GM12801 (cell line): ENCODE data around the gene PCARE.

Source experiments
- CTCF ChIP-seq: IDR thresholded peaks from one replicate; pipeline ENCODE4 v1.5.1; 2011; ENCODE audit warnings: control low read depth; ENCODE audit not compliant: insufficient read length; ENCODE audit errors: extremely low read depth

PCARE gene

GRCh38 chr2:29074411-29074810, at the start of gene PCARE:
PCARE (minus strand) TSS chr2:29074523; CDS start chr2:29074261, 262 bp downstream.
- no peak for TF ChIP-seq CTCF

- TF ChIP-seq CTCF = no peak
Observed at GRCh38 chr2:29123617-29124349, 49.5 kb upstream of the PCARE start.

- no peak for TF ChIP-seq CTCF
Observed at GRCh38 chr2:29120846-29121245, 46.5 kb upstream of the PCARE start.

- no peak for TF ChIP-seq CTCF
Observed at GRCh38 chr2:29119211-29119610, 44.9 kb upstream of the PCARE start.

GRCh38 chr2:29117636-29118303, 43.4 kb upstream of the PCARE start:
- TF ChIP-seq CTCF = no peak

- no peak for TF ChIP-seq CTCF
Observed at GRCh38 chr2:29115797-29116781, 41.8 kb upstream of the PCARE start.
